CD4-positive, alpha-beta memory T cell (primary cell): ENCODE results near the gene SLC6A5. TPM values are rescaled to one million over a fixed set of nuclear protein-coding genes. Genes with fewer than 3 reads are reported as not detected.

Experiments
- CTCF ChIA-PET: fragments of 350-600 bp; sonication (Branson Sonifier 250); formaldehyde crosslinking; loops from one replicate; lab custom pipeline; 2021; ENCODE audit warnings: inconsistent platforms; ENCODE audit not compliant: partially characterized antibody; lab: Charles Lee
- POLR2A ChIA-PET: fragments of 350-600 bp; sonication (Branson Sonifier 250); formaldehyde crosslinking; loops from one replicate; lab custom pipeline; 2021; ENCODE audit not compliant: partially characterized antibody; lab: Charles Lee
- DNase-seq, 5 donors: peaks; one replicate each; pipeline versions ENCODE4 v3.0.0 to v3.0.0-alpha.2; 2020 to 2022; ENCODE audit warnings: mixed read lengths in 1 of 5
- H3K27ac ChIP-seq: one replicate; pipeline ENCODE4 v1.7.0; 2013; ENCODE audit warnings: low read depth, low read length
- H3K27me3 ChIP-seq: 2 replicates; pipeline ENCODE4 v1.7.0; 2013; ENCODE audit warnings: mild to moderate bottlenecking, low read length, moderate library complexity; ENCODE audit not compliant: insufficient read depth
- H3K36me3 ChIP-seq: 2 replicates; pipeline ENCODE4 v1.7.0; 2013; ENCODE audit warnings: mild to moderate bottlenecking, low read length, moderate library complexity; ENCODE audit not compliant: insufficient read depth
- H3K4me1 ChIP-seq: 2 replicates; pipeline ENCODE4 v1.7.0; 2013; ENCODE audit warnings: mild to moderate bottlenecking, low read length, moderate library complexity; ENCODE audit not compliant: insufficient read depth
- H3K4me3 ChIP-seq, 2 donors: one replicate each; pipeline ENCODE4 v1.7.0; 2013; ENCODE audit warnings: low read length in 2 of 2, mild to moderate bottlenecking in 1 of 2
- H3K9me3 ChIP-seq, 2 donors: one replicate each; pipeline ENCODE4 v1.7.0; 2013; ENCODE audit warnings: low read length in 2 of 2, control low read depth in 1 of 2; ENCODE audit not compliant: control insufficient read depth in 1 of 2
- H3K27ac Mint-ChIP-seq, 7 donors: one replicate each; pipeline ENCODE4 v1.8.0; 2020 to 2021; ENCODE audit warnings: mixed read lengths in 7 of 7, mild to moderate bottlenecking in 6 of 7, inconsistent platforms in 3 of 7, moderate library complexity in 3 of 7
- H3K27me3 Mint-ChIP-seq, 2 donors: one replicate each; pipeline ENCODE4 v1.8.0; 2020 to 2021; ENCODE audit warnings: mixed read lengths in 2 of 2
- H3K36me3 Mint-ChIP-seq, 2 donors: one replicate each; pipeline ENCODE4 v1.8.0; 2020 to 2021; ENCODE audit warnings: mixed read lengths in 2 of 2, inconsistent platforms in 1 of 2, mild to moderate bottlenecking in 1 of 2
- H3K4me1 Mint-ChIP-seq, 4 donors: one replicate each; pipeline ENCODE4 v1.8.0; 2020 to 2021; ENCODE audit warnings: mixed read lengths in 4 of 4, mild to moderate bottlenecking in 1 of 4
- H3K4me3 Mint-ChIP-seq, 8 donors: one replicate each; pipeline ENCODE4 v1.8.0; 2020 to 2021; ENCODE audit warnings: mixed read lengths in 8 of 8, mild to moderate bottlenecking in 7 of 8, moderate library complexity in 6 of 8, inconsistent platforms in 3 of 8
- H3K9me3 Mint-ChIP-seq, 8 donors: one replicate each; pipeline ENCODE4 v1.8.0; 2020 to 2021; ENCODE audit warnings: mixed read lengths in 8 of 8, mild to moderate bottlenecking in 5 of 8, inconsistent platforms in 3 of 8, moderate library complexity in 1 of 8
- intact Hi-C: fragments of 100-400 bp; cut with micrococcal nuclease; formaldehyde crosslinking; loops from one replicate; pipeline ENCODE4 v1.15.1; 2023
- polyA plus RNA-seq, 2 donors: library from polyadenylated mRNA; unstranded; fragments of 300-500 nt; fragmentation: Illumina TruSeq; gene quantifications; one replicate each; pipeline ENCODE4 v1.2.3, GENCODE V29; 2021
- total RNA-seq, 2 experiments: library from RNA; stranded (reverse); gene quantifications; one replicate each; pipeline ENCODE4 v1.2.3, GENCODE V29; 2021

The SLC6A5 gene
- total and polyA plus RNA-seq, 4 experiments from 2014 or later = not detected

DNA sequence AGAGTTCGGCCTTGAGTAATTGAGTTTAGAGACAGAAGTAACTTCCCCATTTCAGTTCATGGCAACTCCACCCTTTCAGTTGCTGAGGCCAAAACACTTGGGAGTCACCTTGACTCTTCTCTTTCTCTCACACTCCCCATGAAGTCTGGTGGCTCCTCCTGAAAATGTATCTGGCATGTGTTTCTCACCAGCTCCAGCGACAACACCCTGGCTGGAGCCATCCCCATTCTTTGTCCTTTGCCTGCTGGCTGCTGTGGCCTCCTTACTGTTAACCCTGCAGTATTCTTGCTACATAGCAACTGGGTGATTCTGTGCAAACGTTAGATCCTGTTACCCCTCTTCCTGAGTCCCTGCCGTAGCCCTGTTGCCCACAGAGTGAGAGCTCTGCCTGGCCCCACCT, 23.8 kb downstream of the SLC6A5 start:
- H3K4me1 Mint-ChIP-seq = no peaks in the 10 kb centered on the region
- Histone ChIP-seq H3K4me1 (no peaks in the 10 kb centered on the region), H3K4me3 (no peak overlapping the region), H3K27ac (no peak overlapping the region), H3K36me3 (no peaks in the 10 kb centered on the region), H3K27me3 (no peaks in the 10 kb centered on the region), H3K9me3 (no peaks in the 10 kb centered on the region)
- peaks cover 0 to 1% (median 0%) of the 10 kb centered on the region in 8 donors for H3K9me3 Mint-ChIP-seq
- ChIA-PET CTCF (interaction anchor here (2.6 kb wide), 1 partner anchor 12 kb away, joined by 7 read pairs; no protein-coding TSS in a partner anchor), POLR2A (no interaction called here)
- H3K27me3 Mint-ChIP-seq = peaks cover 7 to 16% of the 10 kb centered on the region in 2 donors
- H3K4me3 Mint-ChIP-seq = no peak overlapping the region
- no peak for DNase-seq
- H3K27ac Mint-ChIP-seq = no peak overlapping the region
- intact Hi-C loops = no loop called here
- no peaks in the 10 kb centered on the region for H3K36me3 Mint-ChIP-seq

GRCh38 chr11:20626279-20626678, 26.9 kb downstream of the SLC6A5 start:
- H3K27me3 ChIP-seq = no peaks in the 10 kb centered on the region
- ChIA-PET POLR2A (no interaction called here), CTCF (interaction anchor here (1.6 kb wide), 1 partner anchor 16 kb away, joined by 4 read pairs; no protein-coding TSS in a partner anchor)
- DNase-seq = no peak
- H3K36me3 Mint-ChIP-seq = no peaks in the 10 kb centered on the region
- intact Hi-C loops = no loop called here
- H3K9me3 Mint-ChIP-seq = no peaks in the 10 kb centered on the region
- no peaks in the 10 kb centered on the region for H3K4me1 Mint-ChIP-seq
- H3K9me3 ChIP-seq = no peaks in the 10 kb centered on the region
- H3K4me1 ChIP-seq = no peaks in the 10 kb centered on the region
- peak overlapping the region in 1 of 7 donors; percentile 3 for H3K27ac Mint-ChIP-seq
- peaks cover 9 to 13% of the 10 kb centered on the region in 2 donors for H3K27me3 Mint-ChIP-seq
- no peak overlapping the region for H3K4me3 ChIP-seq
- H3K36me3 ChIP-seq = no peaks in the 10 kb centered on the region
- H3K27ac ChIP-seq = no peak overlapping the region
- peak overlapping the region in 1 of 8 donors; percentile 48 for H3K4me3 Mint-ChIP-seq

GRCh38 chr11:20627026-20627425, 27.6 kb downstream of the SLC6A5 start:
- Mint-ChIP-seq H3K4me3 (no peak overlapping the region), H3K36me3 (no peaks in the 10 kb centered on the region), H3K4me1 (no peaks in the 10 kb centered on the region), H3K27ac (no peak overlapping the region), H3K27me3 (peaks cover 9 to 15% of the 10 kb centered on the region in 2 donors), H3K9me3 (no peaks in the 10 kb centered on the region)
- Histone ChIP-seq H3K27ac (no peak overlapping the region), H3K9me3 (no peaks in the 10 kb centered on the region), H3K36me3 (no peaks in the 10 kb centered on the region), H3K27me3 (no peaks in the 10 kb centered on the region), H3K4me3 (no peak overlapping the region), H3K4me1 (no peaks in the 10 kb centered on the region)
- intact Hi-C loops = no loop called here
- ChIA-PET CTCF (no interaction called here), POLR2A (no interaction called here)
- no peak for DNase-seq

GRCh38 chr11:20627701-20628100, 28.3 kb downstream of the SLC6A5 start:
- Histone ChIP-seq H3K4me3 (no peak overlapping the region), H3K36me3 (no peaks in the 10 kb centered on the region), H3K27ac (no peak overlapping the region), H3K27me3 (no peaks in the 10 kb centered on the region), H3K4me1 (no peaks in the 10 kb centered on the region), H3K9me3 (no peaks in the 10 kb centered on the region)
- ChIA-PET POLR2A (no interaction called here), CTCF (no interaction called here)
- Mint-ChIP-seq H3K9me3 (no peaks in the 10 kb centered on the region), H3K4me3 (no peak overlapping the region), H3K4me1 (no peaks in the 10 kb centered on the region), H3K27me3 (peaks cover 9 to 15% of the 10 kb centered on the region in 2 donors), H3K27ac (no peak overlapping the region), H3K36me3 (no peaks in the 10 kb centered on the region)
- DNase-seq = no peak
- intact Hi-C loops = no loop called here

GRCh38 chr11:20631519-20632168, 32.2 kb downstream of the SLC6A5 start:
- H3K9me3 ChIP-seq = no peaks in the 10 kb centered on the region
- H3K4me3 ChIP-seq = no peak overlapping the region
- no peaks in the 10 kb centered on the region for H3K27me3 ChIP-seq
- peaks cover 6 to 8% of the 10 kb centered on the region in 2 donors for H3K27me3 Mint-ChIP-seq
- DNase-seq = no peak
- ChIA-PET CTCF (interaction anchor here (1.6 kb wide), 1 partner anchor 11 kb away, joined by 3 read pairs; no protein-coding TSS in a partner anchor), POLR2A (no interaction called here)
- intact Hi-C loops = no loop called here
- H3K36me3 ChIP-seq = no peaks in the 10 kb centered on the region
- no peaks in the 10 kb centered on the region for H3K9me3 Mint-ChIP-seq
- H3K36me3 Mint-ChIP-seq = no peaks in the 10 kb centered on the region
- no peaks in the 10 kb centered on the region for H3K4me1 Mint-ChIP-seq
- no peak overlapping the region for H3K27ac Mint-ChIP-seq
- H3K4me3 Mint-ChIP-seq = no peak overlapping the region
- H3K4me1 ChIP-seq = no peaks in the 10 kb centered on the region
- no peak overlapping the region for H3K27ac ChIP-seq

GRCh38 chr11:20632169-20632532, 32.7 kb downstream of the SLC6A5 start:
- CTCF ChIA-PET = no interaction called here
- H3K36me3 Mint-ChIP-seq = no peaks in the 10 kb centered on the region

DNA sequence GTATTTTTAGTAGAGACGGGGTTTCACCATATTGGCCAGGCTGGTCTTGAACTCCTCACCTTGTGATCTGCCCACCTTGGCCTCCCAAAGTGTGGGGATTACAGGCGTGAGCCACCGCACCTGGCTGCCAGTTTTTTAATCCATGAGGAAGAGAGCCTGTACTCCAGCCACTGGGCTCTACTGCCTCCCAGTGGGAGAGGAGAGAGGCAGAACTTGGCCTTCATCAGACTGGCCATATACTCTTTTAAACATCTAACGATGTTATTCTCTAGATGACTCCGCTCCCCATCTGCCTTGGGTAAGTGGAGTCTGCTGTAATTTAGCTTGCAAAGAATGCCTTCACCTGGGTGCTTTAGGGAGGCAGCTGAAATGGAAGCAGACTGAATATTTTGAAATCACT, 34.6 kb downstream of the SLC6A5 start:
- CTCF ChIA-PET = no interaction called here
- no peak overlapping the region for H3K27ac Mint-ChIP-seq
- intact Hi-C loops = no loop called here

More at GRCh38 chr11:20632169-20632532, 32.7 kb downstream of the SLC6A5 start:
- H3K4me3 ChIP-seq = no peak overlapping the region
- Mint-ChIP-seq H3K27ac (no peak overlapping the region), H3K4me3 (no peak overlapping the region), H3K27me3 (peaks cover 6 to 8% of the 10 kb centered on the region in 2 donors), H3K4me1 (no peaks in the 10 kb centered on the region), H3K9me3 (no peaks in the 10 kb centered on the region)
- intact Hi-C loops = no loop called here
- POLR2A ChIA-PET = no interaction called here
- no peaks in the 10 kb centered on the region for H3K4me1 ChIP-seq
- H3K27ac ChIP-seq = no peak overlapping the region
- H3K9me3 ChIP-seq = no peaks in the 10 kb centered on the region
- H3K36me3 ChIP-seq = no peaks in the 10 kb centered on the region
- DNase-seq = no peak
- H3K27me3 ChIP-seq = no peaks in the 10 kb centered on the region

More for the DNA sequence above, 34.6 kb downstream of the SLC6A5 start:
- H3K27ac ChIP-seq = no peak overlapping the region
- no peaks in the 10 kb centered on the region for H3K4me1 ChIP-seq
- Mint-ChIP-seq H3K4me3 (no peak overlapping the region), H3K36me3 (no peaks in the 10 kb centered on the region), H3K4me1 (no peaks in the 10 kb centered on the region), H3K9me3 (no peaks in the 10 kb centered on the region), H3K27me3 (peaks cover 1 to 5% of the 10 kb centered on the region in 2 donors)
- no peaks in the 10 kb centered on the region for H3K27me3 ChIP-seq
- H3K9me3 ChIP-seq = no peaks in the 10 kb centered on the region
- no peak for DNase-seq
- no peak overlapping the region for H3K4me3 ChIP-seq
- POLR2A ChIA-PET = no interaction called here
- no peaks in the 10 kb centered on the region for H3K36me3 ChIP-seq
